Measurements from ENCODE around the gene C1orf174. TPM values are rescaled to one million over a fixed set of nuclear protein-coding genes. Genes with fewer than 3 reads are reported as not detected.

C1orf174 gene
- total and polyA plus RNA-seq, 8 donors = 6.7 to 11.6 (median 9.2) TPM

- Histone ChIP-seq H3K4me1 (no peaks in the 10 kb centered on the region), H3K36me3 (no peaks in the 10 kb centered on the region), H3K27me3 (no peaks in the 10 kb centered on the region), H3K27ac (no peak overlapping the region), H3K4me3 (no peak overlapping the region), H3K9me3 (no peaks in the 10 kb centered on the region)
- TF ChIP-seq, protein P1, sequence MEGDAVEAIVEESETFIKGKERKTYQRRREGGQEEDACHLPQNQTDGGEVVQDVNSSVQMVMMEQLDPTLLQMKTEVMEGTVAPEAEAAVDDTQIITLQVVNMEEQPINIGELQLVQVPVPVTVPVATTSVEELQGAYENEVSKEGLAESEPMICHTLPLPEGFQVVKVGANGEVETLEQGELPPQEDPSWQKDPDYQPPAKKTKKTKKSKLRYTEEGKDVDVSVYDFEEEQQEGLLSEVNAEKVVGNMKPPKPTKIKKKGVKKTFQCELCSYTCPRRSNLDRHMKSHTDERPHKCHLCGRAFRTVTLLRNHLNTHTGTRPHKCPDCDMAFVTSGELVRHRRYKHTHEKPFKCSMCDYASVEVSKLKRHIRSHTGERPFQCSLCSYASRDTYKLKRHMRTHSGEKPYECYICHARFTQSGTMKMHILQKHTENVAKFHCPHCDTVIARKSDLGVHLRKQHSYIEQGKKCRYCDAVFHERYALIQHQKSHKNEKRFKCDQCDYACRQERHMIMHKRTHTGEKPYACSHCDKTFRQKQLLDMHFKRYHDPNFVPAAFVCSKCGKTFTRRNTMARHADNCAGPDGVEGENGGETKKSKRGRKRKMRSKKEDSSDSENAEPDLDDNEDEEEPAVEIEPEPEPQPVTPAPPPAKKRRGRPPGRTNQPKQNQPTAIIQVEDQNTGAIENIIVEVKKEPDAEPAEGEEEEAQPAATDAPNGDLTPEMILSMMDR (IDR thresholded peaks at IDR 0.05) = no peak
- FAIRE-seq = no peak
- intact Hi-C loops (cut with DNase I) = no loop called here
- 65 to 74% methylated on average over 22 of the region's 22 CpGs for WGBS, 2 donors
- no peak for ATAC-seq
- no peak for DNase-seq
Measured at GRCh38 chr1:3907031-3907534, 7.0 kb upstream of the C1orf174 start.

DNA sequence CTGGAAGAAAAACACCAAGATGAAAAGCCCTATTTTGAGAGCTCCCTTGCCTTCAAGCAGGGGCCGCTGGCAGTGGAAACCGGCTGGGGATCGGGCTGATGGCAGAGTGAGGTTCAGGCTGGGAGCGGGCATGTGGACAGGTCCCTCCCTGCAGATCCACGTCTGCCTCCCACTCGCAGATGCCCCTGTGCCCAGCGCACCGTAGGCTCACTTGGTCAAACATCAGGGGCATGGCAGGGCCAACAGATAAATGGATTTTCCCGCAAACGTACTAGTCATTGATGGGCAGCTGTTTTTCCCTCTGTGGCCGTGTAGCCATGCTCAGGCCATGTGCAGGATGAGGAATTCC is 6.6 kb upstream of the C1orf174 start:
- intact Hi-C loops (cut with DNase I) = no loop called here
- no peak overlapping the region for H3K27ac ChIP-seq
- H3K4me3 ChIP-seq = no peak overlapping the region
- no peak for DNase-seq
- H3K4me1 ChIP-seq = no peaks in the 10 kb centered on the region
- no peaks in the 10 kb centered on the region for H3K36me3 ChIP-seq
- no peak for ATAC-seq
- H3K27me3 ChIP-seq = no peaks in the 10 kb centered on the region
- no peaks in the 10 kb centered on the region for H3K9me3 ChIP-seq
- no peak for FAIRE-seq
- TF ChIP-seq, protein P1 (IDR thresholded peaks at IDR 0.05) = no peak
- WGBS, 2 donors = 77 to 84% methylated on average over 11 of the region's 11 CpGs

DNA sequence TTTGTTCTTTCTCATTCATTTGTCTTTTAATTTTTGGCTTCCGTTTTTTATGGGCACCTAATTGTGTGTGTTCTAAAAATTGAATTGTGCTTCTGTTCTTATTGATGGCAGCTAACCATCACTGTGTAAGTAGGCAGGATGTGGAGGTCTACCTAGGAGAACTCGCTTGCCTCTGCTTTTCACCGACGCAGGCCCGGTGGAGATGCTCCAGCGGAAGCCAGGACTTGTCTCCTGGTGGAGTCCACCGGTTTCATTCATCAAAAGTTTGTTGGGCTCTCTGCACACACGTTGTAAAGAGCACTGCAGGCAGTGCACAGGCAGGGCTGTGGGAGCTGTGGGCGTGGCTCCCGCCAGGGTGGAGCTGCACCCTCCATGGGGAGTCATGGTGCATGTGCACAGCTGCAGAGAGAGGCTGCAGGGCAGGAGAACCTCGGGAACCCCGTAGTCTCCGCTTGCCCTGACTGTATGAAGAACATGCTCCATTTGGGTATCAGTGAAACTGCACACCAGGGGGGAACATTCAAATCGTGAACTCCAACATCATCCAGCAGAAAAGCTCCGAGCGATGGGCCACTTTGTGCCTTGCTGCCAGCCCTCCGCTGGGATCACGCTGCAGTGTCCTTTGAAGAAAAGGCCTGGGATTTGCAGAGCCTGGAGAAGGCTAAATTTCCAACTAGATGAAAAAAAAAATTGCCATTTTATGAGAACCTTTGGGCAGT is 6.0 kb upstream of the C1orf174 start:
- no peak for FAIRE-seq
- TF ChIP-seq, protein P1 (IDR thresholded peaks at IDR 0.05) = no peak
- intact Hi-C loops (cut with DNase I) = no loop called here
- no peaks in the 10 kb centered on the region for H3K4me1 ChIP-seq
- no peaks in the 10 kb centered on the region for H3K36me3 ChIP-seq
- no peak for ATAC-seq
- no peak overlapping the region for H3K27ac ChIP-seq
- WGBS, 2 donors = 86 to 87% methylated on average over 18 of the region's 18 CpGs
- no peak overlapping the region for H3K4me3 ChIP-seq
- no peak for DNase-seq
- H3K9me3 ChIP-seq = no peaks in the 10 kb centered on the region
- H3K27me3 ChIP-seq = no peaks in the 10 kb centered on the region

DNA sequence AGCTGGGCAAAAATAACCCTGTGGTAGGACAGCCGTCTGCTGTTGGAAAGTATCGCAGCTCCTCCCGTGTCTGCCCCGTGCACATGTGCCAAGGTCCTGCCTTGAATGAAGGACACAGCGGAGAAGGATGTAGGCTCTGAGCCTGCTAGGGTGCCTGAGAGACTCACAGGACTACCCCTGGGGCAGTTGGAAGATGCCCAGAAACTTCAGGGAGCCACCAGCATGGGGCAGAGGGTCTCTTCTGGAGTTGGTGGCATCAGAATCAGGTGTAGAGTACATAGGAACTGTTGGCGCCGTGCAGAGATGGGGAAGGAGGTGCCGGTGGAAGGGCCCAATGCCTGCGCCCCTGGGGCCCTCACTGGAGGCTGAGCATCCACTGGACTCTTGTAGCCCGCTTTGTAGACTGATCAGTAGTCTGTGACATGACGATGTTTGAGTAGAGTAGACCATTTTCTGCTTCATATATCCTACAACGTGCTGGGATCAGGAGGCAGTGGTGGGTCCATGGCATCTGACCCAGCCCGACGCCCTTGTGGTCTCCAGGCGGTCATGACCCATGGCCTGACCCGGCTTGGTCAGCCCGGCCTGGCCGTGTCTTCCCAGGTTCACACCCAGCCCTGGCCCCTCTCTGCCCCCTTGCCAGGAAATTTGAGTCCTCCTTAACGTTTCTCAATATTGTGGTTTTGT is 5.3 kb upstream of the C1orf174 start:
- ATAC-seq = no peak
- WGBS, 2 donors = 89 to 94% methylated on average over 19 of the region's 19 CpGs
- Histone ChIP-seq H3K9me3 (no peaks in the 10 kb centered on the region), H3K27me3 (no peaks in the 10 kb centered on the region), H3K36me3 (no peaks in the 10 kb centered on the region), H3K4me3 (no peak overlapping the region), H3K4me1 (no peaks in the 10 kb centered on the region), H3K27ac (no peak overlapping the region)
- TF ChIP-seq, protein P1 (IDR thresholded peaks at IDR 0.05) = no peak
- no peak for DNase-seq
- FAIRE-seq = no peak
- intact Hi-C loops (cut with DNase I) = no loop called here

DNA sequence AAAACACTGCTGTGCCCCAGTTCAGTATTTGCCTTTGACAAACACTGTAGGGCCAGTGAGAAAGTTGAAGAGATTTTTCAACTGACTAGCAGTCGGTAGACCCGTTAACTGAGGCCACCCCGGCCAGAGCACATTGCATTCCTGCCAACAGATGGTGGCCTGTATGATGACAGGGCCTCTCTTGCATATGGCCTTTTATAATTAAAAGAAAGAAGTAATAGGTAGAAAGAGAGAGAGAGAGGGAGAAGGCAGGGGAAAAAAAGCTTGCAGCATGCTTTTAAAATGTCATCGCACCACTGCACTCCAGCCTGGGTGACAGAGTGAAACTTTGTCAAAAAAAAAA is 4.7 kb upstream of the C1orf174 start:
- intact Hi-C loops (cut with DNase I) = no loop called here
- WGBS, 2 donors = 83 to 88% methylated on average over 4 of the region's 4 CpGs
- no peak for DNase-seq
- Histone ChIP-seq H3K27me3 (no peaks in the 10 kb centered on the region), H3K9me3 (no peaks in the 10 kb centered on the region), H3K27ac (no peak overlapping the region), H3K4me3 (no peak overlapping the region), H3K36me3 (no peaks in the 10 kb centered on the region), H3K4me1 (no peaks in the 10 kb centered on the region)
- TF ChIP-seq, protein P1 (IDR thresholded peaks at IDR 0.05) = no peak
- FAIRE-seq = no peak
- ATAC-seq = no peak

Measured in pancreas (tissue), 10 donors.